Kidney (tissue), 14 donors: ENCODE data around the gene SCAANT1. TPM values are rescaled to one million over a fixed set of nuclear protein-coding genes. Genes with fewer than 3 reads are reported as not detected.
A peak's percentile ranks its signal among the peaks of the same experiment; 100 is the strongest.

ENCODE experiments used
- DNase-seq, 5 donors: peaks; one replicate each; pipeline ENCODE4 v3.0.0-alpha.2; 2013 to 2020
- FAIRE-seq: peaks from 2 replicates; lab custom pipeline; 2012; peaks lifted over from hg19 to GRCh38; lab: Jason Lieb, UNC
- H3K27ac ChIP-seq, 2 donors: one replicate each; pipeline ENCODE4 v1.7.0; 2013; ENCODE audit warnings: low read depth in 2 of 2, low read length in 2 of 2, inconsistent platforms in 1 of 2
- H3K27me3 ChIP-seq: one replicate; pipeline ENCODE4 v1.7.1; 2013; ENCODE audit warnings: low read length, inconsistent platforms; ENCODE audit not compliant: control insufficient read depth, insufficient read depth
- H3K36me3 ChIP-seq, 3 donors: one replicate each; pipeline versions ENCODE4 v1.7.0 to v1.7.1; 2013; ENCODE audit warnings: low read length in 3 of 3, control low read depth in 1 of 3, inconsistent platforms in 1 of 3; ENCODE audit not compliant: insufficient read depth in 3 of 3, control insufficient read depth in 2 of 3
- H3K4me1 ChIP-seq, 3 donors: one replicate each; pipeline versions ENCODE4 v1.7.0 to v1.7.1; 2013; ENCODE audit warnings: low read length in 3 of 3, inconsistent platforms in 1 of 3, low read depth in 1 of 3; ENCODE audit not compliant: control insufficient read depth in 2 of 3, insufficient read depth in 2 of 3
- H3K4me3 ChIP-seq, 3 donors: one replicate each; pipeline versions ENCODE4 v1.7.0 to v1.8.1; 2013; ENCODE audit warnings: low read length in 3 of 3, control low read depth in 1 of 3, inconsistent platforms in 1 of 3
- H3K9ac ChIP-seq, 3 donors: one replicate each; pipeline versions ENCODE4 v1.7.0 to v1.7.1; 2013; ENCODE audit warnings: low read length in 3 of 3, control low read depth in 1 of 3, inconsistent platforms in 1 of 3
- H3K9me3 ChIP-seq, 3 donors: one replicate each; pipeline versions ENCODE4 v1.7.0 to v1.7.1; 2013; ENCODE audit warnings: low read length in 3 of 3, control low read depth in 1 of 3, inconsistent platforms in 1 of 3; ENCODE audit not compliant: control insufficient read depth in 2 of 3, insufficient read depth in 1 of 3
- intact Hi-C: fragments of 100-400 bp; cut with DNase I; formaldehyde crosslinking; loops from one replicate; pipeline ENCODE4 v1.11.1; 2022
- polyA plus RNA-seq: library from polyadenylated mRNA; stranded (reverse); fragments of 350-450 nt; fragmentation: Illumina TruSeq; extraction: RNeasy Lipid Tissue Mini Kit (QIAGEN cat#74804); gene quantifications from one replicate; pipeline ENCODE4 v1.2.3, GENCODE V29; 2014; ENCODE audit warnings: low read depth, low replicate concordance; ENCODE audit not compliant: insufficient read depth
- total RNA-seq: library from RNA; stranded (reverse); fragmentation: NEBNext Ultra II Directional; extraction: Animal tissue kit (Norgen Biotek cat#: 25700); gene quantifications from one replicate; pipeline ENCODE4 v1.2.1, GENCODE V29; 2021
- TF ChIP-seq, protein P1 (sequence below): IDR thresholded peaks from 3 replicates; pipeline ENCODE4 v1.5.1; 2012; ENCODE audit warnings: mild to moderate bottlenecking, moderate library complexity, borderline replicate concordance; ENCODE audit not compliant: insufficient read depth; ENCODE audit errors: extremely low read depth
- donor health status: control.
- donor health status: control.
- donor health status: control.
- donor health status: control.
- donor health status: control.
- donor health status: DM: yes; HTN: yes; CAD: no.
- donor health status: Normal renal cell carcinoma (clear cell type).

Gene SCAANT1
- total and polyA plus RNA-seq, 2 donors from 2014 or later: not detected

DNA sequence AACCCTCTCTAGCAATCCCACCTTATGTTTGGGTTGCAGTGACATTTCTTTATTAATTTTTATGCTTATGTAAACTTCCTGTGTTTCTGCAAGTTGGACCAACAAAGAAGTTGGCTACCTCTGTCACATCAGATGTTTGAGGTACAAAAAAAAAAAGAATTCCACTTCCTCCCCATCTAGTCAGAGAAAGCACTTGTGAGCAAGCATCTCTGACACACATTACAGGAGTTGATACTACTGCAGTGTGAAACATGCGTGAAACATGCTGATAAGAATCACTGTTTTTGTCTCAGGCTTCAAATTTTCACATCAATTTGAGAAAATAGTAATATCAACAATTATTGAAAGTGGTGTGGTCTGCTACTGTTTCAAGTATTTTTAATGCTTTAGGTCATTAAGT is 1.3 kb downstream of the SCAANT1 start:
- H3K27ac ChIP-seq: peak overlapping the region; percentile 89 to 90
- H3K9ac ChIP-seq: peak overlapping the region in 1 of 3 donors; percentile 62
- no peak for FAIRE-seq

DNA sequence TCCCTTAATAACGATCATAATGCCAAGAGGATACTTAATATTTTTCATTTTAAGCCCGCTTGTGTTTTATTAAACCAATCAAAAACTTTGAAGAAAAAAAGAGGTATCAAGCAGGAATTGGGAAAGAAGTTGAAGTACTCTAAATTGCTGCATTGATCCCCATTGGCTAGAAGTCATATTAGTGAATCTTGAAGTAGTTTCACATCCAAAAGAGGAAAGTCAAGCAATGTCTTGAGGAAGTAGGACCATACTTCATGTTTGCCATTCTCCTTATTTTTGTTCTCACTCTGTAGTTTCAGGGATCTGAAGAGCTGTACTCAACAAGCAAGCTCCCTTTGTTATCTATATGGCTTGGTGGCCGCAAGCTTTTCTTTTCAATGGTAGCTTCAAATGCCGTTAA is 2.2 kb downstream of the SCAANT1 start:
- H3K9me3 ChIP-seq: no peaks in the 10 kb centered on the region
- H3K4me1 ChIP-seq: peaks cover 0 to 7% (median 0%) of the 10 kb centered on the region in 3 donors
- H3K9ac ChIP-seq: no peak overlapping the region
- TF ChIP-seq, protein P1, sequence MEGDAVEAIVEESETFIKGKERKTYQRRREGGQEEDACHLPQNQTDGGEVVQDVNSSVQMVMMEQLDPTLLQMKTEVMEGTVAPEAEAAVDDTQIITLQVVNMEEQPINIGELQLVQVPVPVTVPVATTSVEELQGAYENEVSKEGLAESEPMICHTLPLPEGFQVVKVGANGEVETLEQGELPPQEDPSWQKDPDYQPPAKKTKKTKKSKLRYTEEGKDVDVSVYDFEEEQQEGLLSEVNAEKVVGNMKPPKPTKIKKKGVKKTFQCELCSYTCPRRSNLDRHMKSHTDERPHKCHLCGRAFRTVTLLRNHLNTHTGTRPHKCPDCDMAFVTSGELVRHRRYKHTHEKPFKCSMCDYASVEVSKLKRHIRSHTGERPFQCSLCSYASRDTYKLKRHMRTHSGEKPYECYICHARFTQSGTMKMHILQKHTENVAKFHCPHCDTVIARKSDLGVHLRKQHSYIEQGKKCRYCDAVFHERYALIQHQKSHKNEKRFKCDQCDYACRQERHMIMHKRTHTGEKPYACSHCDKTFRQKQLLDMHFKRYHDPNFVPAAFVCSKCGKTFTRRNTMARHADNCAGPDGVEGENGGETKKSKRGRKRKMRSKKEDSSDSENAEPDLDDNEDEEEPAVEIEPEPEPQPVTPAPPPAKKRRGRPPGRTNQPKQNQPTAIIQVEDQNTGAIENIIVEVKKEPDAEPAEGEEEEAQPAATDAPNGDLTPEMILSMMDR: no peak
- H3K4me3 ChIP-seq: no peak overlapping the region
- H3K36me3 ChIP-seq: no peaks in the 10 kb centered on the region
- no peak overlapping the region for H3K27ac ChIP-seq
- DNase-seq (no peak), FAIRE-seq (no peak)
- no peaks in the 10 kb centered on the region for H3K27me3 ChIP-seq
- intact Hi-C loops: no loop called here

More for the DNA sequence above, 1.3 kb downstream of the SCAANT1 start:
- peaks cover 0 to 7% (median 0%) of the 10 kb centered on the region in 3 donors for H3K4me1 ChIP-seq
- intact Hi-C loops: no loop called here
- DNase-seq: no peak
- no peaks in the 10 kb centered on the region for H3K9me3 ChIP-seq
- TF ChIP-seq, protein P1: no peak
- peak overlapping the region in 2 of 3 donors; percentile 73 to 80 for H3K4me3 ChIP-seq
- peaks cover 0 to 2% (median 0%) of the 10 kb centered on the region in 3 donors for H3K36me3 ChIP-seq
- no peaks in the 10 kb centered on the region for H3K27me3 ChIP-seq

DNA sequence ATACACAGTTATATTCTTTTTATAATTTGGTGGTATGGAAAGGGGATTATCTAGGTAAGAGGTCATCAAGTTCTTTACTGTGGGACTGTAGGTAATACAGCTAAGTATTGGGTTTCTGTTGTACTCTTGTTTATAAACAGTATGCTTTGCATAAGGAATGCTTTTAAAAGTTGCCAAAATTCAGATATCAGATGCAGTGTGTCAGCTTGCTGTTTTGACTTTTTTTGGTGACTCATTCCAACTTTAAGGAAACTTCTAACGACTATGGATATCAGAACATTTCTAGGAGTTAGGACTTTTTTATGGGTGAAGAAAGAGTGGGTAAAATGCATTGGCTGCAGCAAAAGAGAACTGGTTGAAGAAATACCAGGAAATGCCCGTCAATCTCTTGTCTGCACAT is 2.8 kb downstream of the SCAANT1 start:
- Histone ChIP-seq H3K9ac (no peak overlapping the region), H3K4me3 (no peak overlapping the region), H3K4me1 (peaks cover 0 to 7% (median 0%) of the 10 kb centered on the region in 3 donors), H3K27me3 (no peaks in the 10 kb centered on the region), H3K9me3 (no peaks in the 10 kb centered on the region), H3K36me3 (no peaks in the 10 kb centered on the region), H3K27ac (no peak overlapping the region)
- no peak for DNase-seq
- TF ChIP-seq, protein P1: no peak
- intact Hi-C loops: no loop called here
- FAIRE-seq: no peak

DNA sequence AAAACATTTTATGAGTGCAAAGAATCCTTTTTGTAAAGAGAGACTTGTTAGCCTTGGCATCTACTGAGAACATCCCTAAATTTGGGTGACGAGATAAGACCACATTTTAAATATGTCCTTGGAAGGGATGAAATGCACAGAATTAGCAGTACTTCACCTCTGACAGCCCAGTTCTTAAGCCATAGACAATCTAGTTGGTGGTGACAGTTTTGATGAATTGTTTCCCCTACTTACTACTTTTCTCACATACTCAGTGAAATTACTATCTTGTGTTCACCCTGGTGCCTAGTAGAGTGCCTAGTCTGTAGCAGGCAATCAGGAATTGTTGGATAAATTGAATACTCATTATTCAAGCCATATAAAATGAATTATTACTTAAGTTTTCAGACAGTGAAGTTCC is 3.4 kb downstream of the SCAANT1 start:
- Histone ChIP-seq H3K4me1 (peaks cover 0 to 7% (median 0%) of the 10 kb centered on the region in 3 donors), H3K27me3 (no peaks in the 10 kb centered on the region), H3K4me3 (no peak overlapping the region), H3K36me3 (no peaks in the 10 kb centered on the region), H3K27ac (no peak overlapping the region), H3K9me3 (no peaks in the 10 kb centered on the region), H3K9ac (no peak overlapping the region)
- intact Hi-C loops: no loop called here
- TF ChIP-seq, protein P1: no peak
- DNase-seq (no peak), FAIRE-seq (no peak)
